GM23338 (cell line): ENCODE data around the gene TANGO6. TPM values are rescaled to one million over a fixed set of nuclear protein-coding genes. Genes with fewer than 3 reads are reported as not detected.

Experiments
- ATAC-seq: fragments of 200-7000 bp; cut with Tn5 transposase; 3 replicates; pipeline ENCODE4 v1.9.1; 2020
- DNase-seq: peaks from one replicate; pipeline ENCODE4 v3.0.0-alpha.2; 2015; ENCODE audit warnings: low spot score
- H2AFZ ChIP-seq: fragments of 200-600 bp; sonication (generic); 2 replicates; pipeline ENCODE4 v1.8.0; 2016; ENCODE audit warnings: antibody characterized with exemption, mild to moderate bottlenecking, moderate library complexity
- H3F3A ChIP-seq: fragments of 200-600 bp; sonication (generic); replicated peaks from 2 replicates; pipeline ENCODE4 v1.8.0; 2017; ENCODE audit warnings: antibody characterized with exemption, mixed run types, low read depth
- H3K27ac ChIP-seq: fragments of 200-600 bp; sonication (generic); 2 replicates; pipeline ENCODE4 v1.6.1; 2016; ENCODE audit warnings: low read depth
- H3K27me3 ChIP-seq: fragments of 200-600 bp; sonication (generic); 2 replicates; pipeline ENCODE4 v1.8.0; 2016; ENCODE audit warnings: mild to moderate bottlenecking, mixed run types, moderate library complexity; ENCODE audit not compliant: insufficient read depth
- H3K36me3 ChIP-seq: fragments of 200-600 bp; sonication (generic); 2 replicates; pipeline ENCODE4 v1.8.0; 2016; ENCODE audit warnings: mild to moderate bottlenecking; ENCODE audit not compliant: insufficient read depth
- H3K4me1 ChIP-seq: fragments of 200-600 bp; sonication (generic); 2 replicates; pipeline ENCODE4 v1.8.0; 2016; ENCODE audit warnings: mild to moderate bottlenecking, moderate library complexity; ENCODE audit not compliant: insufficient read depth
- H3K4me2 ChIP-seq: fragments of 200-600 bp; sonication (generic); 2 replicates; pipeline ENCODE4 v1.7.1; 2017; ENCODE audit warnings: mixed run types
- H3K4me3 ChIP-seq: fragments of 200-600 bp; sonication (generic); 2 replicates; pipeline ENCODE4 v1.6.1; 2016; ENCODE audit warnings: mixed run types
- H3K79me2 ChIP-seq: fragments of 200-600 bp; sonication (generic); replicated peaks from 2 replicates; pipeline ENCODE4 v1.8.0; 2017; ENCODE audit warnings: mild to moderate bottlenecking; ENCODE audit not compliant: insufficient read depth
- H3K9me2 ChIP-seq: fragments of 200-600 bp; sonication (generic); 2 replicates; pipeline ENCODE4 v1.8.0; 2017; ENCODE audit not compliant: insufficient read depth
- H4K20me1 ChIP-seq: fragments of 200-600 bp; sonication (generic); replicated peaks from 2 replicates; pipeline ENCODE4 v1.8.0; 2017; ENCODE audit warnings: mild to moderate bottlenecking; ENCODE audit not compliant: insufficient read depth
- H3K27ac Mint-ChIP-seq: 2 replicates; pipeline ENCODE4 v1.8.0; 2020; ENCODE audit warnings: inconsistent platforms, mild to moderate bottlenecking, moderate library complexity, mixed read lengths
- H3K27me3 Mint-ChIP-seq: 3 replicates; pipeline ENCODE4 v1.8.0; 2022; ENCODE audit warnings: low read depth, mild to moderate bottlenecking, moderate library complexity, mixed read lengths, inconsistent platforms; ENCODE audit not compliant: insufficient read depth, poor library complexity
- H3K36me3 Mint-ChIP-seq: 3 replicates; pipeline ENCODE4 v1.8.0; 2021; ENCODE audit warnings: low read depth, mild to moderate bottlenecking, inconsistent platforms, moderate library complexity, mixed read lengths
- H3K4me1 Mint-ChIP-seq: 3 replicates; pipeline ENCODE4 v1.8.0; 2020; ENCODE audit warnings: mild to moderate bottlenecking, inconsistent platforms, mixed read lengths
- H3K4me3 Mint-ChIP-seq: 3 replicates; pipeline ENCODE4 v1.8.0; 2021; ENCODE audit warnings: moderate library complexity, mild to moderate bottlenecking, inconsistent platforms, mixed read lengths
- H3K9me3 Mint-ChIP-seq: 3 replicates; pipeline ENCODE4 v1.8.0; 2020; ENCODE audit warnings: moderate library complexity, mild to moderate bottlenecking, inconsistent platforms, mixed read lengths
- CREB1 ChIP-seq: fragments of 250-450 bp; sonication (Bioruptor Pico); IDR thresholded peaks from 2 replicates; pipeline ENCODE4 v1.5.0; 2020; ENCODE audit warnings: low read depth, mild to moderate bottlenecking, moderate library complexity
- EZH2 ChIP-seq: fragments of 200-600 bp; sonication (generic); IDR thresholded peaks from one replicate; pipeline ENCODE4 v1.8.0; 2017; ENCODE audit warnings: antibody characterized with exemption, mild to moderate bottlenecking, low read depth; ENCODE audit not compliant: unreplicated experiment
- EZH2phosphoT487 ChIP-seq: fragments of 200-600 bp; sonication (generic); IDR thresholded peaks from one replicate; pipeline ENCODE4 v1.8.1; 2018; ENCODE audit warnings: antibody characterized with exemption; ENCODE audit not compliant: unreplicated experiment
- JUNB ChIP-seq: IDR thresholded peaks from one replicate; pipeline ENCODE4 v1.6.1; 2016; ENCODE audit warnings: antibody characterized with exemption; ENCODE audit not compliant: unreplicated experiment
- NANOG ChIP-seq: IDR thresholded peaks from 2 replicates; pipeline ENCODE4 v1.6.1; 2016; ENCODE audit warnings: antibody characterized with exemption, borderline replicate concordance
- POLR2AphosphoS5 ChIP-seq: IDR thresholded peaks from 2 replicates; pipeline ENCODE4 v1.6.1; 2016; ENCODE audit warnings: antibody characterized with exemption, low read depth
- STAT1 ChIP-seq: IDR thresholded peaks from one replicate; pipeline ENCODE4 v1.6.1; 2016; ENCODE audit warnings: antibody characterized with exemption; ENCODE audit not compliant: unreplicated experiment
- ZNF114 ChIP-seq: fragments of 250-450 bp; sonication (Bioruptor Pico); IDR thresholded peaks from 2 replicates; pipeline ENCODE4 v1.5.0; 2020; ENCODE audit warnings: mild to moderate bottlenecking, moderate library complexity
- ZNF331 ChIP-seq: fragments of 250-450 bp; sonication (Bioruptor Pico); IDR thresholded peaks from 2 replicates; pipeline ENCODE4 v1.5.0; 2020; ENCODE audit warnings: low read depth, mild to moderate bottlenecking, moderate library complexity
- polyA plus RNA-seq: library from polyadenylated mRNA; unstranded; fragments of >200 nt; fragmentation: Nextera tagmentation; extraction: Ambion mirVana; gene quantifications from 2 replicates; pipeline ENCODE4 v1.2.1, GENCODE V29; 2016
- total RNA-seq: library from RNA; depleted of rRNA; stranded (reverse); fragments of >200 nt; shearing (Covaris generic); gene quantifications from 2 replicates; pipeline ENCODE4 v1.2.3, GENCODE V29; 2014
- TF ChIP-seq, protein P1 (sequence below): IDR thresholded peaks from one replicate; pipeline ENCODE4 v1.6.1; 2018; ENCODE audit warnings: antibody characterized with exemption; ENCODE audit not compliant: unreplicated experiment
- TF ChIP-seq, protein P2 (sequence below), 2 experiments: fragments of 200-600 bp in 1 of 2; sonication (generic) in 1 of 2; conservative IDR thresholded peaks; 2 replicates each; pipeline versions ENCODE4 v1.5.1 to v1.6.1; 2016 to 2017; ENCODE audit warnings: antibody characterized with exemption in 2 of 2, low read depth in 2 of 2, mild to moderate bottlenecking in 2 of 2, moderate library complexity in 1 of 2
- TF ChIP-seq, protein P3 (sequence below): IDR thresholded peaks from 2 replicates; pipeline ENCODE4 v1.6.1; 2016; ENCODE audit warnings: antibody characterized with exemption
- TF ChIP-seq, protein P4 (sequence below): fragments of 250-450 bp; sonication (Bioruptor Pico); IDR thresholded peaks from 2 replicates; pipeline ENCODE4 v1.5.0; 2020; ENCODE audit warnings: mild to moderate bottlenecking, moderate library complexity

TANGO6 gene
- total and polyA plus RNA-seq, 2 experiments from 2014 or later, result 7.2 to 23.2 TPM

DNA sequence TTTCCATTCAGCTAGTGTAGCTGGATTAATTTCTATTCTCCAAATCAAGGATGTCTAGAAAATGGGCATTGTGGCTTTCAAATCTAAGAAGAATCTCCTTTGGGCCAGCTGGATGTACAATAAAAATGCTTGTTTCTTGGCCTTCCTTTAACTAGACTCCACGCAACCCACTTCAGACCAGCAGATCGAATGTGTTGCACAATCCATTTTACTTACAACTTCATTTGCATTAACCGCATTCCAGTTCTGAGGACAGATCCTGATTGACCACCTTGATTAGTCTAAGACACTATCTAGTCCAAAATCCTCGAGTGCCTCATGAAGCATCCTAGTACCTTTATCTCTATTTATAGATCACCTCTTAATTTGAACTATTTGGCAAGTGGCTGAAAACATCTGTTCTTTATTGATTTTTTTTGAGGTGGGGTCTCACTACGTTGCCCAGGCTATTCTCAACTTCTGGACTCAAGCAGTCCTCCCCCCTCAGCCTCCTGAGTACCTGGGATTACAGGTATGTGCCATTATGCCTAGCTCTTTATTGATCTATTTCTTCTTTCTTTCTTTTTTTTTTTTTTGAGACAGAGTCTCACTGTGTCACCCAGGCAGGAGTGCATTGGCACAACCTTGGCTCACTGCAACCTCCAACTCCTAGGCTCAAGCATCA, 241.8 kb downstream of the TANGO6 start:
- no peak overlapping the region for H3K27ac Mint-ChIP-seq
- H4K20me1 ChIP-seq, result no peaks in the 10 kb centered on the region
- H3K27me3 Mint-ChIP-seq, result peaks cover 12% of the 10 kb centered on the region
- no peak overlapping the region for H3K4me3 Mint-ChIP-seq
- no peak overlapping the region for H2AFZ ChIP-seq
- H3K9me2 ChIP-seq, result peaks cover 7% of the 10 kb centered on the region; the same call in 1 of the 2 replicates
- peaks cover 15% of the 10 kb centered on the region; the same call in 1 of the 2 replicates for H3F3A ChIP-seq
- DNase-seq (no peak), ATAC-seq (no peak)
- TF ChIP-seq NANOG (no peak), ZNF331 (CRISPR knock-in tag) (no peak), JUNB (no peak), EZH2phosphoT487 (no peak), EZH2 (no peak), ZNF114 (CRISPR knock-in tag) (no peak), CREB1 (no peak), STAT1 (no peak), POLR2AphosphoS5 (no peak)
- TF ChIP-seq, protein P1, sequence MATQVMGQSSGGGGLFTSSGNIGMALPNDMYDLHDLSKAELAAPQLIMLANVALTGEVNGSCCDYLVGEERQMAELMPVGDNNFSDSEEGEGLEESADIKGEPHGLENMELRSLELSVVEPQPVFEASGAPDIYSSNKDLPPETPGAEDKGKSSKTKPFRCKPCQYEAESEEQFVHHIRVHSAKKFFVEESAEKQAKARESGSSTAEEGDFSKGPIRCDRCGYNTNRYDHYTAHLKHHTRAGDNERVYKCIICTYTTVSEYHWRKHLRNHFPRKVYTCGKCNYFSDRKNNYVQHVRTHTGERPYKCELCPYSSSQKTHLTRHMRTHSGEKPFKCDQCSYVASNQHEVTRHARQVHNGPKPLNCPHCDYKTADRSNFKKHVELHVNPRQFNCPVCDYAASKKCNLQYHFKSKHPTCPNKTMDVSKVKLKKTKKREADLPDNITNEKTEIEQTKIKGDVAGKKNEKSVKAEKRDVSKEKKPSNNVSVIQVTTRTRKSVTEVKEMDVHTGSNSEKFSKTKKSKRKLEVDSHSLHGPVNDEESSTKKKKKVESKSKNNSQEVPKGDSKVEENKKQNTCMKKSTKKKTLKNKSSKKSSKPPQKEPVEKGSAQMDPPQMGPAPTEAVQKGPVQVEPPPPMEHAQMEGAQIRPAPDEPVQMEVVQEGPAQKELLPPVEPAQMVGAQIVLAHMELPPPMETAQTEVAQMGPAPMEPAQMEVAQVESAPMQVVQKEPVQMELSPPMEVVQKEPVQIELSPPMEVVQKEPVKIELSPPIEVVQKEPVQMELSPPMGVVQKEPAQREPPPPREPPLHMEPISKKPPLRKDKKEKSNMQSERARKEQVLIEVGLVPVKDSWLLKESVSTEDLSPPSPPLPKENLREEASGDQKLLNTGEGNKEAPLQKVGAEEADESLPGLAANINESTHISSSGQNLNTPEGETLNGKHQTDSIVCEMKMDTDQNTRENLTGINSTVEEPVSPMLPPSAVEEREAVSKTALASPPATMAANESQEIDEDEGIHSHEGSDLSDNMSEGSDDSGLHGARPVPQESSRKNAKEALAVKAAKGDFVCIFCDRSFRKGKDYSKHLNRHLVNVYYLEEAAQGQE, result no peak
- TF ChIP-seq, protein P2, sequence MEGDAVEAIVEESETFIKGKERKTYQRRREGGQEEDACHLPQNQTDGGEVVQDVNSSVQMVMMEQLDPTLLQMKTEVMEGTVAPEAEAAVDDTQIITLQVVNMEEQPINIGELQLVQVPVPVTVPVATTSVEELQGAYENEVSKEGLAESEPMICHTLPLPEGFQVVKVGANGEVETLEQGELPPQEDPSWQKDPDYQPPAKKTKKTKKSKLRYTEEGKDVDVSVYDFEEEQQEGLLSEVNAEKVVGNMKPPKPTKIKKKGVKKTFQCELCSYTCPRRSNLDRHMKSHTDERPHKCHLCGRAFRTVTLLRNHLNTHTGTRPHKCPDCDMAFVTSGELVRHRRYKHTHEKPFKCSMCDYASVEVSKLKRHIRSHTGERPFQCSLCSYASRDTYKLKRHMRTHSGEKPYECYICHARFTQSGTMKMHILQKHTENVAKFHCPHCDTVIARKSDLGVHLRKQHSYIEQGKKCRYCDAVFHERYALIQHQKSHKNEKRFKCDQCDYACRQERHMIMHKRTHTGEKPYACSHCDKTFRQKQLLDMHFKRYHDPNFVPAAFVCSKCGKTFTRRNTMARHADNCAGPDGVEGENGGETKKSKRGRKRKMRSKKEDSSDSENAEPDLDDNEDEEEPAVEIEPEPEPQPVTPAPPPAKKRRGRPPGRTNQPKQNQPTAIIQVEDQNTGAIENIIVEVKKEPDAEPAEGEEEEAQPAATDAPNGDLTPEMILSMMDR (conservative IDR thresholded peaks at IDR 0.05; ENCODE audit: low read depth in 2 of 2), result no peak
- TF ChIP-seq, protein P3, sequence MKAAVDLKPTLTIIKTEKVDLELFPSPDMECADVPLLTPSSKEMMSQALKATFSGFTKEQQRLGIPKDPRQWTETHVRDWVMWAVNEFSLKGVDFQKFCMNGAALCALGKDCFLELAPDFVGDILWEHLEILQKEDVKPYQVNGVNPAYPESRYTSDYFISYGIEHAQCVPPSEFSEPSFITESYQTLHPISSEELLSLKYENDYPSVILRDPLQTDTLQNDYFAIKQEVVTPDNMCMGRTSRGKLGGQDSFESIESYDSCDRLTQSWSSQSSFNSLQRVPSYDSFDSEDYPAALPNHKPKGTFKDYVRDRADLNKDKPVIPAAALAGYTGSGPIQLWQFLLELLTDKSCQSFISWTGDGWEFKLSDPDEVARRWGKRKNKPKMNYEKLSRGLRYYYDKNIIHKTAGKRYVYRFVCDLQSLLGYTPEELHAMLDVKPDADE, result no peak
- TF ChIP-seq, protein P4, sequence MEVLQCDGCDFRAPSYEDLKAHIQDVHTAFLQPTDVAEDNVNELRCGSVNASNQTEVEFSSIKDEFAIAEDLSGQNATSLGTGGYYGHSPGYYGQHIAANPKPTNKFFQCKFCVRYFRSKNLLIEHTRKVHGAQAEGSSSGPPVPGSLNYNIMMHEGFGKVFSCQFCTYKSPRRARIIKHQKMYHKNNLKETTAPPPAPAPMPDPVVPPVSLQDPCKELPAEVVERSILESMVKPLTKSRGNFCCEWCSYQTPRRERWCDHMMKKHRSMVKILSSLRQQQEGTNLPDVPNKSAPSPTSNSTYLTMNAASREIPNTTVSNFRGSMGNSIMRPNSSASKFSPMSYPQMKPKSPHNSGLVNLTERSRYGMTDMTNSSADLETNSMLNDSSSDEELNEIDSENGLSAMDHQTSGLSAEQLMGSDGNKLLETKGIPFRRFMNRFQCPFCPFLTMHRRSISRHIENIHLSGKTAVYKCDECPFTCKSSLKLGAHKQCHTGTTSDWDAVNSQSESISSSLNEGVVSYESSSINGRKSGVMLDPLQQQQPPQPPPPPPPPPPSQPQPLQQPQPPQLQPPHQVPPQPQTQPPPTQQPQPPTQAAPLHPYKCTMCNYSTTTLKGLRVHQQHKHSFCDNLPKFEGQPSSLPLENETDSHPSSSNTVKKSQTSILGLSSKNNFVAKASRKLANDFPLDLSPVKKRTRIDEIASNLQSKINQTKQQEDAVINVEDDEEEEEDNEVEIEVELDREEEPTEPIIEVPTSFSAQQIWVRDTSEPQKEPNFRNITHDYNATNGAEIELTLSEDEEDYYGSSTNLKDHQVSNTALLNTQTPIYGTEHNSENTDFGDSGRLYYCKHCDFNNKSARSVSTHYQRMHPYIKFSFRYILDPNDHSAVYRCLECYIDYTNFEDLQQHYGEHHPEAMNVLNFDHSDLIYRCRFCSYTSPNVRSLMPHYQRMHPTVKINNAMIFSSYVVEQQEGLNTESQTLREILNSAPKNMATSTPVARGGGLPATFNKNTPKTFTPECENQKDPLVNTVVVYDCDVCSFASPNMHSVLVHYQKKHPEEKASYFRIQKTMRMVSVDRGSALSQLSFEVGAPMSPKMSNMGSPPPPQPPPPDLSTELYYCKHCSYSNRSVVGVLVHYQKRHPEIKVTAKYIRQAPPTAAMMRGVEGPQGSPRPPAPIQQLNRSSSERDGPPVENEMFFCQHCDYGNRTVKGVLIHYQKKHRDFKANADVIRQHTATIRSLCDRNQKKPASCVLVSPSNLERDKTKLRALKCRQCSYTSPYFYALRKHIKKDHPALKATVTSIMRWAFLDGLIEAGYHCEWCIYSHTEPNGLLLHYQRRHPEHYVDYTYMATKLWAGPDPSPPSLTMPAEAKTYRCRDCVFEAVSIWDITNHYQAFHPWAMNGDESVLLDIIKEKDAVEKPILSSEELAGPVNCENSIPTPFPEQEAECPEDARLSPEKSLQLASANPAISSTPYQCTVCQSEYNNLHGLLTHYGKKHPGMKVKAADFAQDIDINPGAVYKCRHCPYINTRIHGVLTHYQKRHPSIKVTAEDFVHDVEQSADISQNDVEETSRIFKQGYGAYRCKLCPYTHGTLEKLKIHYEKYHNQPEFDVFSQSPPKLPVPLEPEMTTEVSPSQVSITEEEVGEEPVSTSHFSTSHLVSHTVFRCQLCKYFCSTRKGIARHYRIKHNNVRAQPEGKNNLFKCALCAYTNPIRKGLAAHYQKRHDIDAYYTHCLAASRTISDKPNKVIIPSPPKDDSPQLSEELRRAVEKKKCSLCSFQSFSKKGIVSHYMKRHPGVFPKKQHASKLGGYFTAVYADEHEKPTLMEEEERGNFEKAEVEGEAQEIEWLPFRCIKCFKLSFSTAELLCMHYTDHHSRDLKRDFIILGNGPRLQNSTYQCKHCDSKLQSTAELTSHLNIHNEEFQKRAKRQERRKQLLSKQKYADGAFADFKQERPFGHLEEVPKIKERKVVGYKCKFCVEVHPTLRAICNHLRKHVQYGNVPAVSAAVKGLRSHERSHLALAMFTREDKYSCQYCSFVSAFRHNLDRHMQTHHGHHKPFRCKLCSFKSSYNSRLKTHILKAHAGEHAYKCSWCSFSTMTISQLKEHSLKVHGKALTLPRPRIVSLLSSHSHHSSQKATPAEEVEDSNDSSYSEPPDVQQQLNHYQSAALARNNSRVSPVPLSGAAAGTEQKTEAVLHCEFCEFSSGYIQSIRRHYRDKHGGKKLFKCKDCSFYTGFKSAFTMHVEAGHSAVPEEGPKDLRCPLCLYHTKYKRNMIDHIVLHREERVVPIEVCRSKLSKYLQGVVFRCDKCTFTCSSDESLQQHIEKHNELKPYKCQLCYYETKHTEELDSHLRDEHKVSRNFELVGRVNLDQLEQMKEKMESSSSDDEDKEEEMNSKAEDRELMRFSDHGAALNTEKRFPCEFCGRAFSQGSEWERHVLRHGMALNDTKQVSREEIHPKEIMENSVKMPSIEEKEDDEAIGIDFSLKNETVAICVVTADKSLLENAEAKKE, result no peak
- peaks cover 17% of the 10 kb centered on the region; the same call in 1 of the 3 replicates for H3K36me3 Mint-ChIP-seq
- H3K36me3 ChIP-seq, result no peaks in the 10 kb centered on the region
- no peaks in the 10 kb centered on the region for H3K9me3 Mint-ChIP-seq
- H3K4me2 ChIP-seq, result no peak overlapping the region
- no peaks in the 10 kb centered on the region for H3K79me2 ChIP-seq
- no peak overlapping the region for H3K27ac ChIP-seq
- no peaks in the 10 kb centered on the region for H3K27me3 ChIP-seq
- H3K4me1 ChIP-seq, result peaks cover 23% of the 10 kb centered on the region
- H3K4me3 ChIP-seq, result no peak overlapping the region
- peaks cover 37% of the 10 kb centered on the region for H3K4me1 Mint-ChIP-seq
